T-cell (primary cell): ENCODE results near the gene GNG14. TPM values are rescaled to one million over a fixed set of nuclear protein-coding genes. Genes with fewer than 3 reads are reported as not detected.

Source experiments
- ATAC-seq, 4 experiments: fragments of 200-7000 bp in 3 of 4; fragments of 150-1000 bp in 1 of 4; cut with Tn5 transposase; replicated peaks in 1 of 4; 1 replicate in 3 of 4; 2 replicates in 1 of 4; pipeline ENCODE4 v1.10.0; 2021; ENCODE audit warnings: moderate library complexity in 3 of 4, mild to moderate bottlenecking in 2 of 4, moderate number of reproducible peaks in 1 of 4
- CTCF ChIA-PET, 2 donors: fragments of 300-600 bp; sonication (Branson Sonifier 250); formaldehyde crosslinking; loops; one replicate each; lab custom pipeline; 2022; ENCODE audit warnings: antibody characterized with exemption in 2 of 2; lab: Charles Lee
- POLR2A ChIA-PET, 2 donors: fragments of 300-600 bp; sonication (Branson Sonifier 250); formaldehyde crosslinking; loops; one replicate each; lab custom pipeline; 2022; ENCODE audit warnings: antibody characterized with exemption in 2 of 2; lab: Charles Lee
- DNase-seq, 35 experiments: peaks; one replicate each; pipeline versions ENCODE4 v3.0.0 to v3.0.0-alpha.2; 2013 to 2023
- H3K27ac ChIP-seq: one replicate; pipeline ENCODE4 v1.5.1; 2013; ENCODE audit warnings: low read length
- H3K27me3 ChIP-seq, 2 experiments: replicated peaks in 1 of 2; 1 replicate in 1 of 2; 2 replicates in 1 of 2; pipeline versions ENCODE4 v1.6.1 to v1.7.0; 2013; ENCODE audit warnings: low read length in 1 of 2, mixed read lengths in 1 of 2; ENCODE audit not compliant: control insufficient read depth in 2 of 2, insufficient read depth in 2 of 2; ENCODE audit errors: extremely low read depth in 1 of 2
- H3K36me3 ChIP-seq, 2 donors: 1 replicate in 1 of 2; 2 replicates in 1 of 2; pipeline versions ENCODE4 v1.6.1 to v1.7.0; 2013; ENCODE audit warnings: low read length in 1 of 2; ENCODE audit not compliant: control insufficient read depth in 2 of 2, insufficient read depth in 1 of 2; ENCODE audit errors: extremely low read depth in 1 of 2
- H3K4me1 ChIP-seq, 2 experiments: 1 replicate in 1 of 2; 2 replicates in 1 of 2; pipeline versions ENCODE4 v1.6.1 to v1.7.0; 2013; ENCODE audit warnings: low read length in 2 of 2, mixed read lengths in 1 of 2; ENCODE audit not compliant: insufficient read depth in 2 of 2, control insufficient read depth in 1 of 2; ENCODE audit errors: extremely low read depth in 1 of 2
- H3K4me3 ChIP-seq, 2 donors: 1 replicate in 1 of 2; 2 replicates in 1 of 2; pipeline versions ENCODE4 v1.5.1 to v1.7.0; 2013; ENCODE audit warnings: mild to moderate bottlenecking in 2 of 2, low read length in 1 of 2, moderate library complexity in 1 of 2; ENCODE audit not compliant: control insufficient read depth in 1 of 2; ENCODE audit errors: extremely low read depth in 1 of 2
- H3K9me3 ChIP-seq: 2 replicates; pipeline ENCODE4 v1.7.0; 2013
- H3K27ac Mint-ChIP-seq, 2 donors: one replicate each; pipeline ENCODE4 v1.8.0; 2020 to 2021; ENCODE audit warnings: mild to moderate bottlenecking in 2 of 2, mixed read lengths in 2 of 2
- H3K27me3 Mint-ChIP-seq, 2 donors: one replicate each; pipeline ENCODE4 v1.8.0; 2021 to 2022; ENCODE audit warnings: mixed read lengths in 2 of 2
- H3K36me3 Mint-ChIP-seq: one replicate; pipeline ENCODE4 v1.8.0; 2021; ENCODE audit warnings: mixed read lengths
- H3K4me1 Mint-ChIP-seq, 3 donors: one replicate each; pipeline ENCODE4 v1.8.0; 2020 to 2022; ENCODE audit warnings: mixed read lengths in 3 of 3, mild to moderate bottlenecking in 1 of 3
- H3K4me3 Mint-ChIP-seq, 3 donors: one replicate each; pipeline ENCODE4 v1.8.0; 2020 to 2022; ENCODE audit warnings: mild to moderate bottlenecking in 3 of 3, mixed read lengths in 3 of 3, moderate library complexity in 3 of 3
- H3K9me3 Mint-ChIP-seq, 3 donors: one replicate each; pipeline ENCODE4 v1.8.0; 2020 to 2022; ENCODE audit warnings: mixed read lengths in 3 of 3
- WGBS: methylation state at CpG from one replicate; pipeline ENCODE4 v1.1.5; 2013; ENCODE audit warnings: missing lambda C conversion rate; ENCODE audit not compliant: insufficient coverage; 5-methylcytosine and 5-hydroxymethylcytosine counted together
- total RNA-seq, 35 experiments: library from RNA in 6 of 35; stranded (reverse) in 6 of 35; fragments of 120-200 nt in 1 of 35; gene quantifications; one replicate each; pipeline versions ENCODE4 v1.2.1 to v1.2.4 and lab custom pipeline; 2013 to 2026

Gene GNG14
- total RNA-seq, 5 donors from 2014 or later (not counting 1 experiment from before 2014, with no cell fraction given), result not detected

- CTCF ChIA-PET, result interaction anchor here (0.6 to 1.5 kb wide), 7 partner anchors 9 to 1073 kb away, joined by 3 to 7 read pairs (median 4); no protein-coding TSS in a partner anchor
- Histone ChIP-seq H3K36me3 (peaks cover 3 to 30% of the 10 kb centered on the region in 2 donors), H3K4me1 (peaks cover 23 to 57% of the 10 kb centered on the region in 2 experiments), H3K4me3 (peak overlapping the region; percentile 91 to 99), H3K27ac (peak overlapping the region; percentile 97), H3K27me3 (no peaks in the 10 kb centered on the region), H3K9me3 (no peaks in the 10 kb centered on the region)
- POLR2A ChIA-PET, result no interaction called here
- Mint-ChIP-seq H3K4me3 (peak overlapping the region; percentile 91 to 97 (median 93)), H3K27me3 (no peaks in the 10 kb centered on the region), H3K4me1 (peaks cover 55 to 61% (median 57%) of the 10 kb centered on the region in 3 donors), H3K9me3 (no peaks in the 10 kb centered on the region), H3K36me3 (peaks cover 4% of the 10 kb centered on the region), H3K27ac (peak overlapping the region; percentile 100)
- under 1% methylated on average over 42 of the region's 64 CpGs for WGBS
- ATAC-seq, result peak; percentile 29 to 42 (median 41)
- DNase-seq, result peak in 34 of 35 experiments; percentile 32 to 86 (median 67)
Measured at GRCh38 chr19:12669270-12670158, 18.3 kb upstream of the GNG14 start.

- 45% methylated on average over 18 of the region's 26 CpGs for WGBS
- H3K27ac Mint-ChIP-seq, result peak overlapping the region; percentile 100
- ATAC-seq (no peak), DNase-seq (no peak)
- H3K27me3 Mint-ChIP-seq, result no peaks in the 10 kb centered on the region
- H3K36me3 Mint-ChIP-seq, result peaks cover 7% of the 10 kb centered on the region
- H3K4me3 Mint-ChIP-seq, result peak overlapping the region; percentile 91 to 97 (median 93)
- peak overlapping the region; percentile 91 to 99 for H3K4me3 ChIP-seq
- ChIA-PET POLR2A (no interaction called here), CTCF (interaction anchor here in 1 of 2 donors (0.5 to 0.6 kb wide), 2 partner anchors 28 to 302 kb away, joined by 3 read pairs; no protein-coding TSS in a partner anchor)
- no peaks in the 10 kb centered on the region for H3K9me3 ChIP-seq
- peak overlapping the region; percentile 97 for H3K27ac ChIP-seq
- no peaks in the 10 kb centered on the region for H3K9me3 Mint-ChIP-seq
- H3K36me3 ChIP-seq, result peaks cover 3 to 27% of the 10 kb centered on the region in 2 donors
- H3K4me1 Mint-ChIP-seq, result peaks cover 47 to 53% (median 50%) of the 10 kb centered on the region in 3 donors
- no peaks in the 10 kb centered on the region for H3K27me3 ChIP-seq
- H3K4me1 ChIP-seq, result peaks cover 17 to 48% of the 10 kb centered on the region in 2 experiments
Measured at GRCh38 chr19:12670159-12670928, 17.5 kb upstream of the GNG14 start.

- no peak overlapping the region for H3K27ac ChIP-seq
- H3K4me1 ChIP-seq, result peaks cover 5 to 40% of the 10 kb centered on the region in 2 experiments
- Mint-ChIP-seq H3K4me1 (peaks cover 41 to 46% (median 42%) of the 10 kb centered on the region in 3 donors), H3K4me3 (no peak overlapping the region), H3K9me3 (no peaks in the 10 kb centered on the region), H3K27ac (no peak overlapping the region), H3K27me3 (no peaks in the 10 kb centered on the region), H3K36me3 (peaks cover 19% of the 10 kb centered on the region)
- POLR2A ChIA-PET, result interaction anchor here (0.5 to 0.7 kb wide), 2 partner anchors 59 to 451 kb away, joined by 4 to 16 read pairs; no protein-coding TSS in a partner anchor
- peaks cover 15 to 50% of the 10 kb centered on the region in 2 donors for H3K36me3 ChIP-seq
- DNase-seq (no peak), ATAC-seq (no peak)
- CTCF ChIA-PET, result interaction anchor here (0.5 to 1.5 kb wide), 12 partner anchors 10 to 748 kb away, joined by 3 to 12 read pairs (median 4); partner anchors contain the start of genes FBXW9 (in 1 of the 2) and GCDH (in 1 of the 2)
- H3K9me3 ChIP-seq, result no peaks in the 10 kb centered on the region
- H3K27me3 ChIP-seq, result no peaks in the 10 kb centered on the region
- WGBS, result 80% methylated on average over 1 of the region's 10 CpGs
- no peak overlapping the region for H3K4me3 ChIP-seq
Measured at GRCh38 chr19:12672744-12673143, 15.1 kb upstream of the GNG14 start.

- no peak for DNase-seq
- POLR2A ChIA-PET, result no interaction called here
- Mint-ChIP-seq H3K36me3 (peaks cover 29% of the 10 kb centered on the region), H3K9me3 (no peaks in the 10 kb centered on the region), H3K4me1 (peaks cover 33 to 35% (median 34%) of the 10 kb centered on the region in 3 donors), H3K27ac (no peak overlapping the region), H3K4me3 (no peak overlapping the region), H3K27me3 (no peaks in the 10 kb centered on the region)
- Histone ChIP-seq H3K4me1 (peaks cover 0 to 30% of the 10 kb centered on the region in 2 experiments), H3K4me3 (no peak overlapping the region), H3K27ac (no peak overlapping the region), H3K9me3 (no peaks in the 10 kb centered on the region), H3K27me3 (no peaks in the 10 kb centered on the region), H3K36me3 (peaks cover 29 to 70% of the 10 kb centered on the region in 2 donors)
- CTCF ChIA-PET, result no interaction called here
- 100% methylated on average over 4 of the region's 10 CpGs for WGBS
- no peak for ATAC-seq
Measured at GRCh38 chr19:12675399-12675798, 12.4 kb upstream of the GNG14 start.

GRCh38 chr19:12675940-12676339 is 11.9 kb upstream of the GNG14 start:
- WGBS, result 93% methylated on average over 10 of the region's 15 CpGs
- ChIA-PET CTCF (interaction anchor here (0.6 to 1.1 kb wide), 2 partner anchors 119 to 121 kb away, joined by 3 to 5 read pairs; no protein-coding TSS in a partner anchor), POLR2A (no interaction called here)
- Mint-ChIP-seq H3K9me3 (no peaks in the 10 kb centered on the region), H3K27ac (no peak overlapping the region), H3K4me3 (no peak overlapping the region), H3K4me1 (peaks cover 30 to 35% (median 31%) of the 10 kb centered on the region in 3 donors), H3K27me3 (no peaks in the 10 kb centered on the region), H3K36me3 (peaks cover 30% of the 10 kb centered on the region)
- Histone ChIP-seq H3K4me1 (peaks cover 0 to 30% of the 10 kb centered on the region in 2 experiments), H3K4me3 (no peak overlapping the region), H3K9me3 (no peaks in the 10 kb centered on the region), H3K27ac (no peak overlapping the region), H3K27me3 (no peaks in the 10 kb centered on the region), H3K36me3 (peaks cover 29 to 70% of the 10 kb centered on the region in 2 donors)
- ATAC-seq (no peak), DNase-seq (no peak)
